ENCODE data around the gene IGFBP3. TPM values are rescaled to one million over a fixed set of nuclear protein-coding genes. Genes with fewer than 3 reads are reported as not detected.

Gene IGFBP3
- total and polyA plus RNA-seq, 2 of the 13 experiments (the other 11 are each of a cell fraction or from before 2014, with no cell fraction given): 57.5 TPM; not detected in 1

- TF ChIP-seq DPF2 (CRISPR knock-in tag; IDR thresholded peaks at IDR 0.05; ENCODE audit: borderline replicate concordance, low read depth) (peak; percentile 88), KDM6A (CRISPR knock-in tag; IDR thresholded peaks at IDR 0.05; ENCODE audit: low read depth) (no peak; the same call in none of the 2 replicates), NFATC3 (CRISPR knock-in tag; IDR thresholded peaks at IDR 0.05) (0 out of 2 replicates have a peak, but pooled peaks have one; percentile 54), RBM22 (optimal IDR thresholded peaks at IDR 0.05; ENCODE audit: low read length) (no peak), SETDB1 (CRISPR knock-in tag; IDR thresholded peaks at IDR 0.05; ENCODE audit: borderline replicate concordance) (no peak), TARDBP (CRISPR knock-in tag; IDR thresholded peaks at IDR 0.05) (peak; percentile 98), ZNF670 (CRISPR knock-in tag; IDR thresholded peaks at IDR 0.05; ENCODE audit: borderline replicate concordance) (0 out of 2 replicates have a peak, but pooled peaks have one; percentile 74), ARID4A (CRISPR knock-in tag; IDR thresholded peaks at IDR 0.05; ENCODE audit: borderline replicate concordance) (peak; percentile 79; the same call in 1 of the 2 replicates), TMF1 (CRISPR knock-in tag; IDR thresholded peaks at IDR 0.05; ENCODE audit: low read depth) (peak; percentile 35; the same call in 1 of the 2 replicates), RFXANK (CRISPR knock-in tag; IDR thresholded peaks at IDR 0.05) (peak; percentile 89; the same call in 1 of the 2 replicates), PHF5A (CRISPR knock-in tag; IDR thresholded peaks at IDR 0.05; ENCODE audit: low read depth, unreplicated experiment) (no peak), ZMYM4 (CRISPR knock-in tag; IDR thresholded peaks at IDR 0.05) (peak; percentile 85), ZGPAT (CRISPR knock-in tag; IDR thresholded peaks at IDR 0.05) (peak; percentile 99), NR0B2 (CRISPR knock-in tag; IDR thresholded peaks at IDR 0.05) (no peak; the same call in 1 of the 2 replicates), SMAD9 (CRISPR knock-in tag; IDR thresholded peaks at IDR 0.05) (no peak), ZNF530 (CRISPR knock-in tag; IDR thresholded peaks at IDR 0.05; ENCODE audit: low read depth) (no peak), RBM39 (IDR thresholded peaks at IDR 0.05; ENCODE audit: low read depth, low read length, poor library complexity, severe bottlenecking) (no peak), ZNF609 (CRISPR knock-in tag; IDR thresholded peaks at IDR 0.05; ENCODE audit: borderline replicate concordance) (peak; percentile 99)
These were observed 35.7 kb downstream of the IGFBP3 start (continued) for GRCh38 chr7:45885264-45885882.

All from HepG2 (cell line).